ENCODE results near the gene LSAMP. TPM values are rescaled to one million over a fixed set of nuclear protein-coding genes. Genes with fewer than 3 reads are reported as not detected.

The LSAMP gene
- total and polyA plus RNA-seq, 2 of the 8 experiments (the other 6 are each of a cell fraction or from before 2014, with no cell fraction given), result 1.8 to 5.7 TPM

DNA sequence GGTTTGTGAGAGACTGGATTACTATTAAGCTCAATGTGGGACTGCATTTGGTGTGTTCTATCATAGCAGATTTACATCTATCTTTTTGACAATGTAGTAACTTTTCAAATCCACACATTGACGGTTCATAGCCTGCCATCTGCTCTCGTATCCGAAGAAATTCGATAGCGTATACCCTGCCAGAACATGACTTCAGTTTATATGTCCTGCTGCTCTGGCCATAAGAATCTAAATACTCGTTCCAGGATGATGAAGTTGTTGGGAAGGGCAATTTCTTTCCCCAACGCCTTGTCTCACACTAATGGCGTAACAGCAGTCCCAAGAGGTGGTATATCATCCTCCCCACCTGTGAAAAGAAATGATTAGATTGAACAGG lies 180.0 kb downstream of the LSAMP start (continued):
- TF ChIP-seq CHD7 (IDR thresholded peaks at IDR 0.05; ENCODE audit: insufficient replicate concordance, low read length), result no peak
- TF ChIP-seq RAD21 (IDR thresholded peaks at IDR 0.05 in 1 of 2, conservative IDR thresholded peaks at IDR 0.05 in 1 of 2; ENCODE audit: low read depth in 2 of 2, low read length in 2 of 2), result no peak
- TF ChIP-seq CTBP2 (IDR thresholded peaks at IDR 0.05; ENCODE audit: borderline replicate concordance, insufficient read depth, insufficient read length, low read length), result no peak
- no peak for TF ChIP-seq RFX5 (IDR thresholded peaks at IDR 0.05; ENCODE audit: borderline replicate concordance, low read depth, low read length)
- no peak for TF ChIP-seq TAF7 (optimal IDR thresholded peaks at IDR 0.05; ENCODE audit: borderline replicate concordance, low read depth, low read length)
- no peak for TF ChIP-seq HDAC6 (IDR thresholded peaks at IDR 0.05; ENCODE audit: low read depth, low read length)
- TF ChIP-seq CHD1 (IDR thresholded peaks at IDR 0.05; ENCODE audit: low read depth, low read length), result no peak
- TF ChIP-seq BRCA1 (IDR thresholded peaks at IDR 0.05; ENCODE audit: low read depth, low read length), result no peak
- no peak for TF ChIP-seq EZH2 (IDR thresholded peaks at IDR 0.05; ENCODE audit: low read depth, low read length, severe bottlenecking)

Data from H1 (cell line).